Measurements from ENCODE around the gene MAN1A1. TPM values are rescaled to one million over a fixed set of nuclear protein-coding genes. Genes with fewer than 3 reads are reported as not detected.
A peak's percentile ranks its signal among the peaks of the same experiment; 100 is the strongest.
"Not testable (repeated sequence)": the region's sequence is repeated elsewhere in the genome, so short reads cannot be mapped to it uniquely, and the experiment has no call there.

Gene MAN1A1
- total RNA-seq, 1 experiment from 2014 or later = 6.8 TPM

DNA sequence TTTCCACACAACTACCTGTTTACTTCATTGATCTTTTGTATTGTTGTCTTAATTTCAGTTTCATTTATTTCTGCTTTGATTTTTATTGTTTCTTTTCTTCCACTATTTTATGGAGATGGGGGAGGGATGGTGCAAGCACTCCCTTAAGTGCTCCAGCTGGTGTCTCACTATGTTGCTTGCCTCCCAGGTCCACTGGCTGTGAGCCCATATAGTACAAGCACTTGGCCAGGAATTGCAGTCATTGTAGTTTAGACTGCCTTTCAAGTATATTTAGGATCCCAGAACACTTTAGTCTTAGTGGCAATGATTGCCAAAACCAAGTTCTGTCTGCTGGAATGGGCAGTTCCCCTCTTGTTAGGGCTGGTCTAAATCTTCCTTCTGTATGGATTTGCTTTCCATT lies 34.9 kb upstream of the MAN1A1 start (continued):
- TF ChIP-seq E2F1 (CRISPR knock-in tag; IDR thresholded peaks at IDR 0.05) (no peak), CTCF (IDR thresholded peaks at IDR 0.05) (no peak), E2F5 (CRISPR knock-in tag; IDR thresholded peaks at IDR 0.05) (no peak)
- TF ChIP-seq, protein P1, sequence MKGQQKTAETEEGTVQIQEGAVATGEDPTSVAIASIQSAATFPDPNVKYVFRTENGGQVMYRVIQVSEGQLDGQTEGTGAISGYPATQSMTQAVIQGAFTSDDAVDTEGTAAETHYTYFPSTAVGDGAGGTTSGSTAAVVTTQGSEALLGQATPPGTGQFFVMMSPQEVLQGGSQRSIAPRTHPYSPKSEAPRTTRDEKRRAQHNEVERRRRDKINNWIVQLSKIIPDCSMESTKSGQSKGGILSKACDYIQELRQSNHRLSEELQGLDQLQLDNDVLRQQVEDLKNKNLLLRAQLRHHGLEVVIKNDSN (CRISPR knock-in tag; IDR thresholded peaks at IDR 0.05) = no peak

DNA sequence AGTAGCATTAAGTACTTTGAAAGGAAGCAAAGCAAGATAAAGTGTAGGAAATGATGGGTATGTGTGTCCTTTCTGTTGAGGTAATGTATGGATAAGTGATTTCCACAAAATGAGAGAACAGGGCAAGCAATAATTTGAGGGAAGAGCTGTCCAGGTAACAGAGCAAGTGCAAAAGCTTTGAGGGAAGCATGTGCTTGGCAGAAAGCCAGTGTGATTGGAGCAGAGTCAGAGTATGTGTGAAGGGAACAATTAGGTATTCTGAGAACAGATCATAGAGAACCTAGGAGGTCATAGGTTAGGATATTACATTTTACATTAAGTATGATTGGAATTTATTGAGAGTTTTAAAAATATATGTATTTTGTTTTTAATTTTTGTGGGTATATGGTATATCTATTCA lies 30.2 kb upstream of the MAN1A1 start:
- Mint-ChIP-seq H3K9me3 (peaks cover 9% of the 10 kb centered on the region), H3K4me1 (no peaks in the 10 kb centered on the region), H3K27me3 (ENCODE audit: low read depth) (no peaks in the 10 kb centered on the region; the same call in 1 of the 2 replicates), H3K4me3 (no peak overlapping the region), H3K27ac (no peak overlapping the region), H3K36me3 (no peaks in the 10 kb centered on the region)
- ATAC-seq = no peak
- TF ChIP-seq PRRX2 (CRISPR knock-in tag; IDR thresholded peaks at IDR 0.05) (no peak), HMGA2 (CRISPR knock-in tag; IDR thresholded peaks at IDR 0.05) (no peak)
- no peak for DNase-seq (ENCODE audit: low spot score)
- POLR2A ChIA-PET = no interaction called here
- CTCF ChIA-PET = interaction anchor here (0.7 kb wide), 1 partner anchor 671 kb away, joined by 3 read pairs; no protein-coding TSS in a partner anchor

DNA sequence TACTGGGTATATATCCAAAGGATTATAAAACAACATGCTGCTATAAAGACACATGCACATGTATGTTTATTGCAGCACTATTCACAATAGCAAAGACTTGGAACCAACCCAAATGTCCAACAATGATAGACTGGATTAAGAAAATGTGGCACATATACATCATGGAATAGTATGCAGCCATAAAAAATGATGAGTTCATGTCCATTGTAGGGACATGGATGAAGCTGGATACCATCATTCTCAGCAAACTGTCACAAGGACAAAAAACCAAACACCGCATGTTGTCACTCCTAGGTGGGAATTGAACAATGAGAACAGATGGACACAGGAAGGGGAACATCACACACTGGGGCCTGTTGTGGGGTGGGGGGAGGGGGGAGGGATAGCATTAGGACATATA lies 27.5 kb upstream of the MAN1A1 start:
- not testable (repeated sequence) for H3K27me3 Mint-ChIP-seq (ENCODE audit: low read depth)

DNA sequence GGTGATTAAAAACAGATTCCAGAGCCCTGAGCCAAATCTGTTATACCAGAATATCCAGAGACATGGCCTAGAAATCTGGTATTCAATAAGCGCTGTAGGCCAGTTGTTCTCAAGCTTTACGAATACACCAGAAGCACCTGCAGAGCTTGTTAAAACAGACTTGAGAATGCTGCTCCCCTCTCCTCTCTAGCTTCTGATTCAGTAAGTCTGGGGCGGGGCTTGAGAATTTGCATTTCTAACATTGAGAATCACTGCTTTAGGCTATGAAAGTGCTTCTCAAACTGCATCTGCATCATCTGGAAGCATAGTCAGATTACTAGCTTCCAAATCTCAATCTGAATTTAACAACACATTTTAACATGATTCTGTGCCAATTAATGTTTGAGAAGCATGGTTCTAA lies 20.5 kb upstream of the MAN1A1 start:
- peak overlapping the region; percentile 38; the same call in 1 of the 2 replicates for H3K27ac Mint-ChIP-seq
- ATAC-seq = peak; percentile 73
- peaks cover 19% of the 10 kb centered on the region for H3K4me1 Mint-ChIP-seq
- no peak for TF ChIP-seq ETV6 (CRISPR knock-in tag; IDR thresholded peaks at IDR 0.05)
- TF ChIP-seq HMGA2 (CRISPR knock-in tag; IDR thresholded peaks at IDR 0.05) = no peak
- TF ChIP-seq ZNF263 (CRISPR knock-in tag; IDR thresholded peaks at IDR 0.05; ENCODE audit: low read depth) = no peak
- TF ChIP-seq AFF4 (CRISPR knock-in tag; IDR thresholded peaks at IDR 0.05; ENCODE audit: borderline replicate concordance) = no peak
- no peak for TF ChIP-seq CBFB (CRISPR knock-in tag; IDR thresholded peaks at IDR 0.05; ENCODE audit: low read depth)
- TF ChIP-seq, protein P2, sequence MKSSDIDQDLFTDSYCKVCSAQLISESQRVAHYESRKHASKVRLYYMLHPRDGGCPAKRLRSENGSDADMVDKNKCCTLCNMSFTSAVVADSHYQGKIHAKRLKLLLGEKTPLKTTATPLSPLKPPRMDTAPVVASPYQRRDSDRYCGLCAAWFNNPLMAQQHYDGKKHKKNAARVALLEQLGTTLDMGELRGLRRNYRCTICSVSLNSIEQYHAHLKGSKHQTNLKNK (CRISPR knock-in tag; IDR thresholded peaks at IDR 0.05) = no peak
- TF ChIP-seq NR1H2 (CRISPR knock-in tag; IDR thresholded peaks at IDR 0.05) = no peak
- TF ChIP-seq KAT7 (CRISPR knock-in tag; IDR thresholded peaks at IDR 0.05; ENCODE audit: borderline replicate concordance) = no peak
- no peak for TF ChIP-seq SMAD4 (CRISPR knock-in tag; IDR thresholded peaks at IDR 0.05)
- TF ChIP-seq GTF2I (CRISPR knock-in tag; conservative IDR thresholded peaks at IDR 0.05) = no peak
- TF ChIP-seq E2F1 (CRISPR knock-in tag; IDR thresholded peaks at IDR 0.05) = no peak
- no peak for TF ChIP-seq ZNF138 (CRISPR knock-in tag; conservative IDR thresholded peaks at IDR 0.05)
- no peaks in the 10 kb centered on the region; the same call in 1 of the 2 replicates for H3K27me3 Mint-ChIP-seq (ENCODE audit: low read depth)
- H3K9me3 Mint-ChIP-seq = peaks cover 9% of the 10 kb centered on the region
- POLR2A ChIA-PET = no interaction called here
- no peak overlapping the region for H3K4me3 Mint-ChIP-seq
- CTCF ChIA-PET = no interaction called here
- DNase-seq (ENCODE audit: low spot score) = no peak
- H3K36me3 Mint-ChIP-seq = no peaks in the 10 kb centered on the region

More for the DNA sequence above, 27.5 kb upstream of the MAN1A1 start:
- H3K4me3 Mint-ChIP-seq; H3K9me3 Mint-ChIP-seq; H3K36me3 Mint-ChIP-seq; CTCF ChIA-PET; H3K27ac Mint-ChIP-seq; POLR2A ChIA-PET; ATAC-seq; H3K4me1 Mint-ChIP-seq; DNase-seq (ENCODE audit: low spot score): not testable (repeated sequence)
